Mammary epithelial cell (primary cell): ENCODE results near the gene TEX264.
A peak's percentile ranks its signal among the peaks of the same experiment; 100 is the strongest.

Source experiments
- EZH2 ChIP-seq: IDR thresholded peaks from 2 replicates; pipeline ENCODE4 v1.6.1; 2012; ENCODE audit warnings: low read length, inconsistent platforms, borderline replicate concordance
- TF ChIP-seq, protein P1 (sequence below), 2 donors: IDR thresholded peaks in 1 of 2; conservative IDR thresholded peaks in 1 of 2; 2 replicates each; pipeline ENCODE4 v1.5.1; 2011 to 2012; ENCODE audit warnings: inconsistent platforms in 2 of 2, low read length in 2 of 2, mild to moderate bottlenecking in 2 of 2, control low read depth in 1 of 2, low read depth in 1 of 2; ENCODE audit not compliant: insufficient read depth in 1 of 2; ENCODE audit errors: extremely low read depth in 1 of 2

DNA sequence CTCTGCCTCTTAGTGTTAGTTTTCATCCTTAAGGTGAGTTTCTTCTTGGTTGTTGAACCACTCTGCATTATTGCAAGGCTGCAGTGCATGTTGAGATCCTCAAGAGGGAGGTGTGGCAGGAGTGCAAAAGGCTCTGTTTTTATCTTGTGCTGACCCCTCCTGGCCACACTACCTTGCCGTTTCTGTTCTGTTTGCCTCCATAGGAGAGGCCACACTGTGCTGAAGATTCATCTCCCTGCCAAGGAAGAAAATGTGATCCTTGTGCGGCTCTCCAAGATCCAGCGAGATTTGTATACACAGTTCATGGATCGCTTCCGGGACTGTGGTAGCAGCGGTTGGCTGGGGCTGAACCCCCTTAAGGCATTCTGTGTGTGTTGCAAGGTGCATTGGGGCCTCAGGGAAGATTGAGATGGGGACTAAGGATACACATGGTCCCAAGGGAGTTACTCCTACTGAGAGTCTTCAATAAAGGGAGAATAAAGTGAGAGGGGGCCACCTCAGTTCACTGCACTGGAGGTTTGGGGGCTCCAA lies 33.0 kb upstream of the TEX264 start:
- TF ChIP-seq, protein P1, sequence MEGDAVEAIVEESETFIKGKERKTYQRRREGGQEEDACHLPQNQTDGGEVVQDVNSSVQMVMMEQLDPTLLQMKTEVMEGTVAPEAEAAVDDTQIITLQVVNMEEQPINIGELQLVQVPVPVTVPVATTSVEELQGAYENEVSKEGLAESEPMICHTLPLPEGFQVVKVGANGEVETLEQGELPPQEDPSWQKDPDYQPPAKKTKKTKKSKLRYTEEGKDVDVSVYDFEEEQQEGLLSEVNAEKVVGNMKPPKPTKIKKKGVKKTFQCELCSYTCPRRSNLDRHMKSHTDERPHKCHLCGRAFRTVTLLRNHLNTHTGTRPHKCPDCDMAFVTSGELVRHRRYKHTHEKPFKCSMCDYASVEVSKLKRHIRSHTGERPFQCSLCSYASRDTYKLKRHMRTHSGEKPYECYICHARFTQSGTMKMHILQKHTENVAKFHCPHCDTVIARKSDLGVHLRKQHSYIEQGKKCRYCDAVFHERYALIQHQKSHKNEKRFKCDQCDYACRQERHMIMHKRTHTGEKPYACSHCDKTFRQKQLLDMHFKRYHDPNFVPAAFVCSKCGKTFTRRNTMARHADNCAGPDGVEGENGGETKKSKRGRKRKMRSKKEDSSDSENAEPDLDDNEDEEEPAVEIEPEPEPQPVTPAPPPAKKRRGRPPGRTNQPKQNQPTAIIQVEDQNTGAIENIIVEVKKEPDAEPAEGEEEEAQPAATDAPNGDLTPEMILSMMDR (conservative IDR thresholded peaks at IDR 0.05 in 1 of 2, IDR thresholded peaks at IDR 0.05 in 1 of 2; ENCODE audit: extremely low read depth in 1 of 2, insufficient read depth in 1 of 2, low read depth in 1 of 2, low read length in 2 of 2) = peak; percentile 90 to 95
- no peak for TF ChIP-seq EZH2
